Stimulated activated CD4-positive, alpha-beta T cell treated with anti-CD3 and anti-CD28 coated beads, Interleukin-2, amount 100 ng/mL, for 48 hours (primary cell): Measurements from ENCODE around the gene WNT6.

Source experiments
- DNase-seq, 2 donors: peaks; one replicate each; pipeline ENCODE4 v3.0.0-alpha.2; 2020

WNT6 gene

DNA sequence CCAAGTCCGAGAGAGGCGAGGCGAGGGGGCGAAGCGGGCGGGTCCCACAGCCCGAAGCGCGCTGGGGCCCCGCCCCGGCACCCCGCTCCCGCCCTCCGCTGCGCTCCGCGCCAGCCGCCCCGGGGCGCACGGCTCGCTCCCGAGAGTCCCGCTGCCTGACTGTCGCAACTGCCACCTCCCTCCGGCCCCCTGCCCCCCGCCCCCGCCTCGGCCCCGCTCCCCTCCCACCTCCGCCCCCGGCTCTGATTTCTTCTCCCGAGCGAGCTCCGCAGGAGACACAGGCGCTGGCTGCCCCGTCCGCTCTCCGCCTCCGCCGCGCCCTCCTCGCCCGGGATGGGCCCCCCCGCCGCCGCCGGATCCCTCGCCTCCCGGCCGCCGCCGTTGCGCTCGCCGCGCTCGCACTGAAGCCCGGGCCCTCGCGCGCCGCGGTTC, at the start of gene WNT6:
TSS of gene WNT6 (plus strand) at position 250 of the 432 bp plus-strand sequence. CDS start 233 bp downstream, outside the sequence.
- DNase-seq = no peak

DNA sequence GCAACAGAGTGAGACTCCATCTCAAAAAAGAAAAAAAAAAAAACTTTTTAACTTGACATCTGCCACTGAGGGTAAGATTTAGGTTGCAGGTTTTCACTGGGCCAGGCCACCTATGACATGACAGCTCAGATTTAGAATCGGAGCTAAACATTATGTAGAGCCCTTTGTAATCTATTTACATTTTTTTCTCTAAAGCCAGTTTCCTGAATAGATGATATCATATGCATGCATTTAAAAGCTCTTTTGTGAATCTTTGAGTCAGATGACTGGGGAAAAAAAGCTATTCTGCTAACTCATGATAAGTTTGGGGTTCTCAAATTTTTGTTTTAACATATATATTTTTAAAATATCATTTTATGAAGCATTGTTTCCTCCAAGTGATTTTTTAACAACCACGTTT, 49.3 kb upstream of the WNT6 start:
- no peak for DNase-seq

DNA sequence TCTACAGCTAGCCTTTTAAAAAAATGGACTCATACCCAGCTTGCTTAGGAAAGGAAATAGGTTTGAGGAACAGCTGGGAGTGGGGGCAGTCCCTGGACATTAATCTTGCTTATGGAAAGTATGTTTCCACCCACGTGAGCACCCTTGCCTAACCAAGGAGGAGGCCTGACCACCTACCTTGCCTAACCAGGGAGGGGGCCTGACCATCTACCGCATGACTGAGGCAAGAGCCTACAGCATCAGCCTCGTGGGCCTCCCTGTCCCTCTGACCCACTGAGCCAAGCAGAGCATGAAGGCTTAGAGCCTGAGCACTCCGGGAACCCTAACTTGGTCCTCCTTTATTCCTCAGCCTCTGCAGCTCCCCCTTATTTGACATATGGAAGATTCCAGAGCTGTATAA, 48.2 kb upstream of the WNT6 start:
- DNase-seq = no peak

DNA sequence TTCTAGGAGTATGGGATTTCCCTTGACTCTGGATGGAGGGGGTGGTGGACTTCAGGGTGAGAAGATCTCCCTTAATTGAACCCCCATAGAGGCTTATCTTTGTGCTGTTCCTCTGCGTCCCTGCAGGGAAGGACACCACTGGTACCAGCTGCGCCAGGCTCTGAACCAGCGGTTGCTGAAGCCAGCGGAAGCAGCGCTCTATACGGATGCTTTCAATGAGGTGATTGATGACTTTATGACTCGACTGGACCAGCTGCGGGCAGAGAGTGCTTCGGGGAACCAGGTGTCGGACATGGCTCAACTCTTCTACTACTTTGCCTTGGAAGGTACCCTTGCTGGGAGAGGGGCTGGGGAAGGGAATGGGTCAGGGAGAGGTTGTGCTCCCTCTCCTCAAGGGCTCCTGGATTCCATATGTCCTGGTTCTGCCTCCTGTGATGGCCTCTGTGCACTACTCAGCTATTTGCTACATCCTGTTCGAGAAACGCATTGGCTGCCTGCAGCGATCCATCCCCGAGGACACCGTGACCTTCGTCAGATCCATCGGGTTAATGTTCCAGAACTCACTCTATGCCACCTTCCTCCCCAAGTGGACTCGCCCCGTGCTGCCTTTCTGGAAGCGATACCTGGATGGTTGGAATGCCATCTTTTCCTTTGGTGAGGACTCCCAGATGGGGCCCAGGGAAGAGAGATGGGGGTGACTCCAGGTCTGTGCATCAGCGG, 47.3 kb upstream of the WNT6 start:
- no peak for DNase-seq

DNA sequence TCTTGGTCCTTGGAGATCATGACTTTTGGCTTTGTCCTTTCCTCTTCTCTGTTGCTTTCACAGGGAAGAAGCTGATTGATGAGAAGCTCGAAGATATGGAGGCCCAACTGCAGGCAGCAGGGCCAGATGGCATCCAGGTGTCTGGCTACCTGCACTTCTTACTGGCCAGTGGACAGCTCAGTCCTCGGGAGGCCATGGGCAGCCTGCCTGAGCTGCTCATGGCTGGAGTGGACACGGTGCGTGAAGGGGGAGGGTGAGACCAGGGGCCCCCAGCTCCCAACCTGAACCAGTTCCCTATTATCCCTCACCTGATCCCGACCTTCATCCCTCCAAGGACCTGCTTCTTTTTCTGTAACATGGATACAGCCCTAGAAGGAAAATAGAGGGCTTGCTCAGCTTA, 46.7 kb upstream of the WNT6 start:
- DNase-seq = no peak

DNA sequence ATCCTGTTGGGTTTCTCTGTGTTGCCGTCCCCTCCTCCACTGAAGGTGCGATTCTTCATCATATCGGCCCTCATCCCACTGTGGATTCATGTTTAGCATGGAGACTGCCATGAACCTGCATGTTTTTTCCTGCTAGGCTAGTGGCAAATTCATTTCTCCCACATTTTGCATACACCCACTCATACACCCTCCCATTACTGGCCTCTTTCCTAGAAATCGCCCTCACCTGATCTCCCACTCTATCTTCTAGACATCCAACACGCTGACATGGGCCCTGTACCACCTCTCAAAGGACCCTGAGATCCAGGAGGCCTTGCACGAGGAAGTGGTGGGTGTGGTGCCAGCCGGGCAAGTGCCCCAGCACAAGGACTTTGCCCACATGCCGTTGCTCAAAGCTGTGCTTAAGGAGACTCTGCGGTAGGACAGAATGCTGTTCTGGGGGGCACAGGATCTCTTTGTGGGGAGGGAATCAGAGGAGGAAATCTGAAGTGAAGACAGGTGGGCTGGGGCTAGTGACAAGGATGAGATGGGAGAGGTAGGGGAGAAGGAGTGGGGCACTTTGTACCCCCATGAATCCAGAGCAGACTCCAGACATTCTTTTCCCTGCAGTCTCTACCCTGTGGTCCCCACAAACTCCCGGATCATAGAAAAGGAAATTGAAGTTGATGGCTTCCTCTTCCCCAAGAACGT, 45.7 kb upstream of the WNT6 start:
- DNase-seq = no peak

DNA sequence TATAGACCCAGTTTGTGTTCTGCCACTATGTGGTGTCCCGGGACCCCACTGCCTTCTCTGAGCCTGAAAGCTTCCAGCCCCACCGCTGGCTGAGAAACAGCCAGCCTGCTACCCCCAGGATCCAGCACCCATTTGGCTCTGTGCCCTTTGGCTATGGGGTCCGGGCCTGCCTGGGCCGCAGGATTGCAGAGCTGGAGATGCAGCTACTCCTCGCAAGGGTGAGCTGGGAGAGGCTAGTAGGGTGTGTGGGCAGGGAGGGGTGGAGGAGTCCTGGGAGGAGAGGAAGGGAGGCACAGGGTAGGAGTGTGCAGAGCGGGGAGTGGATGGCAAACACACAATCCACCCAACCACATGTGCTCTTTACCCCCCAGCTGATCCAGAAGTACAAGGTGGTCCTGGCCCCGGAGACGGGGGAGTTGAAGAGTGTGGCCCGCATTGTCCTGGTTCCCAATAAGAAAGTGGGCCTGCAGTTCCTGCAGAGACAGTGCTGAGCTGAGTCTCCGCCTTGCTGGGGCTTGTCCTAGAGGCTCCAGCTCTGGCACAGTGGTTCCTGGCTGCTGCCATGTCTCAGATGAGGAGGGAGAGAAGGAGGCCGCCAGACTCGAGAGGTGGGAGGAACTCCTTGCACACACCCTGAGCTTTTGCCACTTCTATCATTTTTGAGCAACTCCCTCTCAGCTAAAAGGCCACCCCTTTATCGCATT, 44.9 kb upstream of the WNT6 start:
- DNase-seq = no peak

DNA sequence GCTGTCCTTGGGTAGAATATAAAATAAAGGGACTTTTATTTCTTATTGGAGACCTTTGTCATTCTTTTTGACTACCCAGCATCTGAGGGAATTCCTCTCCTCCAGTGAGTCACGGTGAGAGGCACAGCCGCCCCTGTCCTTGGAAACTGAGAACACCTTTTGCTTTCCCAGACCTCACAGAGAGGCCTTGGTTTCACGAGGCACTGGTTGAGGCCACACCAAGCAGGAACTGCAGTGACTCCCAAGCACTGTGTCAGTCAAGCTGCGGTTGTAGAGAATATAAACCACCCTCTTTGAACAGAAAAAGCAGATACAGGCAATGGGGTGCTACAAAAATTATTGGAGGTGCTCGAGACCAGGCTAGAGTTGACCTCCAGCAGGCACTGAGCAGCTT, 44.4 kb upstream of the WNT6 start:
- no peak for DNase-seq

DNA sequence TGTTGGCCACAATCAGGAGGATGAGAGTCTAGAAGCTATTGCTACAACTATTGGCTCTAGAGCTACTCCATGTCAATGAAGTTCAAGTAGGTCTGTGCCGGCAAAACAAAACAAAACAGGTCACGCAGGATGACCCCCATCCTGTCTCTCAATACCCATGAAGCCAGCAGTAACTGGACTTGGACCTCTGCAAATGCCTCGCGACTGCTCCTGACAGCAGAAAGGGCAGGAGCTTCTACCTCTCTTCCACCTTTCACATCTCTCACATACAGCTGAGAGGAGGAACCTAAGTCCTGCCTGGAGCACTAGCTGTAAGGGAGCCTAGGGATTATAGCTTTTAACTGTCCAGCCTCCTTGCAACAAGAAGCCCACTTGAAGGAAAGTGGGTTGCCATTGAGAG, 44.0 kb upstream of the WNT6 start:
- no peak for DNase-seq

DNA sequence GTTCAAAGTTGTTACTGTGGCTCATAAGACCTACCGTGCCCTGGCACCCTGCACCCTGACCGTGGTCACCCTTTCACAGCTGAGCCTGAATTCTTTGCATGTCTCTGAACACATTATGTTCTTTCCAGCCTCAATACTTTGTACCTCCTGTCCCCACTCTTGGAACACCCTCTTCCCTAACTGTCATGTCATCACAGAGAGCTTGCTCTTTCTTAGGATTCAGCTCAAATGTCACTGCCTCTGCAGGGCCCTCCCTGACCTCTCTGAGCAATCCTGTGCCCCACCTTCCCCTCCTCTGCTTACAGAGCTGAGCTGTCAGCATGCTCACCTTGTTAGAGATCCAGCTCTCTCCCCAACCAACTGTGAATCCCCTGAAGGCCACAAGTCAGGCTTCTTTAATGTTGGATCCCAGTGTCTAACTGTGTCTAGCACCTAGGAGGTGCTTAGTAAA, 43.0 kb upstream of the WNT6 start:
- DNase-seq = no peak

DNA sequence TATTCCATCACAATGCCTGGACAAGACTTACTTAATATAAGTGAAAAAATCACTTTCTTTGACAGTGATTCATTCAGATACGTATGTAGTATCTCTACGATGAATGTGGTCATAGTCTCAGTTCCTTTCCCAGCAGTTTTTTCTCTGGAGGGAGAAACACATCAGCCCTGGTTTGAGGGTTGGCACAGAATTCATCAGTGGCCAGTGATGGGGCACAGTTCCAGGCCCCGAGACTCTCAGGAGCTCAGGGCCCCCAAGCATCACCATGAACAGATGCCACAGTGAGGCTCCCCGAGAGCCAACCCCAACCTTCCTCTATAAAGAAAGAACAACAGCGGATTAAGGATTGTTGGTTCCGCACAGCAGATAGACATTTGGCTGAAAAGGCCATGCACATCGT, 40.5 kb upstream of the WNT6 start:
- DNase-seq = no peak

DNA sequence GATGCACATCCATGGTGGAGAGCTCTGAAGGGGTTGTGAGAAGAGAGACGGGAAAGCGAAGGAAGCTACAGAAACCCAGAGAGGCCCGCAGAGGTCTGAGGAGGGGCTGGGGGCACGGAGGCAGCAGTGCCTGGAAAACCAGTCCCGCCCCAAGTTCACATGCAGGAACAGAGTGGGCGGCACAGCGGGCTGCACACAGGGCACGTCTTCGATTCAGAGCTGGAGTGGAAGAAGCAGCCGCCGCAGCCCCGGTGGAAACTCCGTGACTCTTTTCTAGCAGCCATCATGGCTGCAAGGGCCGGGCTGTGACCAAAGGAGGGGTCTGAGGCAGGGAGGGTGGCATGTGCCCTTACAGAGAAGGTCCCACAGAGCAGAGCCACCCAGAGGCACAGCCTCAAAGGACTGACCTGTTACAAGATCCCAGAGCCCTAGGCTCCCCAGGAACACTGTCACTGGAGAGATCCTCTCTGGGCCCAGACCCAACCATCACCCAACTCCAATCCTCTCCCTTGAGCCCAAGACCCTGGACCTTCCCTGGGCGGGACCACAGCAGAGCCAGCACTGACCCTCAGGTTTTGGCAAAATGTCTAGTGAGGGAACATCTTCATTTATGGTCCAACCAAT, 38.7 kb upstream of the WNT6 start:
- no peak for DNase-seq

DNA sequence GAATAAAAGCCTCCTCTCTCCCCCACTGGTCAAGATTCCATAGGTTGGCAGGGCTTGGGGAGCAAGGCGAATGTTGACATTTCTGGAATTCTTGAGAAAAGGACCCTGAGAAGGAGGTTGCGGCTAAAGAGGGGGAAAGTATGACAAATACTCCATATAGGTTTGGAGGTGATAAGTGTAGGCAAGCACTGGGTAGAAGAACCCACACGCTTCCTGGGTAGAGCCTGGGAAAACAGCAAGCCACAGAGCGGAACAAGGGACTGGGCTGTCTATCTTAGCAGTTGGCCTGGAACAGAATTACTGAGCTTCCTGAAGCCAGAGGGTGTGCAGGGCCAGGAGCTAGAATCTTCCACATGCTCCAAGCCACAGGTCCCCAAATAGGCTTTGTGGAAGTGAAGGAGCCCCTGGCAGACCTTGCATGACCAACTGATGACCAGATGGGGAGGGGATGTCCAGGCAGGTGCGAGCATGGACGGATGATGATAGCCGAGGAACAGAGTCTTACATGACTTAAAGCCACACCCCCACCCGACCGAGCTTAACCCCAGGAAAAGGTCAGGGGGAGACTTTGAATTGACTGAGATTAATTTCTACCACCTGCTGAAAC, 37.9 kb upstream of the WNT6 start:
- no peak for DNase-seq

DNA sequence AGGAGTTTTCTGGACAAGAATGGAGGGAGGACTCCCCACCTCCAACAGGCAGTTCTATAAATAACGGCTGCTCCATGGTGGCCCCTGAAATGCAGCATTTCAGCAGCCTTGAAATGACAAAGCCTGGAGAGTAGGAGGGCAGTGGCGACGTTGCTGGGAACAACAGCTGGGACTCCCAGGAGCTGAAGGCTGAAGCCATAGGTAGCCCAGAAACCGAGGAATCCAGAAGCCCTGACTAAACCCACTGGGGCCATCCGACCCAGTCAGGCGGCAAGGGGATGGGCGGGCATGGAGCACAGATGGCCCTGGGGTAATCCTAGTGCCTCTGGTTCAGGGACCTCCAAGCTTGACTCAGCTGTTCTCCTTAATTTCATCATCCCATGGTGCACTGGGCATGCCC, 37.0 kb upstream of the WNT6 start:
- DNase-seq = no peak

DNA sequence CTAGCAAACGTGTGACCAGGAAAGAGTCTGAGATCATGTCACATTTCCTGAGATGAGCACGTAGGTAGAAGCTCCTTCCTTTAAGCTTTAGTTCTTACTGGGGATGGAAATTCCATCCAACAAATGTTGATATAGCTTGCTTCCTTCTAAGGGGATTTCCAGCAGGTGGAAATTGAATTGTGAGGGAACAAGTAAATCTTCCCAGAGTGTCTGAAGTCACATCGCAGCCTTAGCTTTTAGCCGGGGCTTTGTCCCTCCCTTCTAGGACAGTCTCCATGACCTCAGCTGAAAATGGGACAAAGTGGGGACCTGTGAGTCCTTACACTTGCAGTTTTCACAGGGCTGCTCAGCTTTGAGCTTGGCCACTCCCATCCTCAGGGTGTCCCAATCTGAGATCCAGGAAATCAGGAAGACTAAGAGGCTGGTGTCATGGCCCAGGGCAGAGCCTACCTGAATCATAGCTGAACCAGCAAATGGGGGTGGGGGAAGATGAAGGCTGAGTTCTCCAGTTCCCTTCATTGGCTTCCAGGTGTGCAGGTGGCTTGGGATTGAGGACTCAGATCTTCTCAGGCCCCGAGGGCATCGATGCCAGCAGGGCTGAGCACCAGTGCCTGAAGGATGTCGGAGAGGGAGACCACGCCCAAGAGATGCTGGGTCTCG, 36.3 kb upstream of the WNT6 start:
- DNase-seq = no peak

DNA sequence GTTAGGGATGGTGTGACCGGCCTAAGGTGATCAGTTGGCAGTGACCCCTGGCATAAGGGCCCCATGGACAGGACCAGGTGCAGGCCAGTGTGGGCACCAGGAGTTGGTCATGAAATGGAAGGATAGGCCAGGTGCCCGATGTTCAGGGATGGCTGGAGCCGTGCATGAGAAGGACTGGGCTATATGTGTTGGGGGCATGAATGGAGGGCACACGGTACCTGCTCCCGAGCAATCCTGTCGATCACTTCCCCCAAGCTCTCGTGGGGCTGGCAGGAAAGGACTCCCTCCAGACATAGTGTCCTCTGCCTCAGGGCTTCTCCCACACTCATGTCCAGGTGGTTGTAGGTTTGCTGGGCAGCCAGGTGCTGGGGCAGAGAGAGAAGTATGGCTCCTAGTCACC, 35.6 kb upstream of the WNT6 start:
- DNase-seq = no peak

DNA sequence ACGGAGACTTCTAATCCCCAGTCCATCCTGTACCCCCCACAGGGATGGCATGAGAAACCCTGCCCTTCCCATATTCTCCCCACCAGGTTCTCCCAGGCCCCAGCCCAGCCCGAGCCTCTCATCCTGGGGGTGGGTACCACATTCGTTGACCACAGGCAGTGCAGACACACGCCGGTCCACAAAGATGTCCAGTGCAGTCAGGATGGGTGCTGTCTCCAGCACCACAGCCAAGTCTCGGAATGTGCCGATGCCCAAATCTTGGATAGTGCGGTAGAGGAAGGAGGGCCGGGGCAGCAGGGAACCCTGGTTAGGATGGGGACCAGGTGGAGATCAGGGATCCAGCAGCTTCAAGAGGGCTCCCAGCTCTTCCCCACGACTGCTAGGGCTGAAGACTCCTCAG, 32.8 kb upstream of the WNT6 start:
- no peak for DNase-seq

DNA sequence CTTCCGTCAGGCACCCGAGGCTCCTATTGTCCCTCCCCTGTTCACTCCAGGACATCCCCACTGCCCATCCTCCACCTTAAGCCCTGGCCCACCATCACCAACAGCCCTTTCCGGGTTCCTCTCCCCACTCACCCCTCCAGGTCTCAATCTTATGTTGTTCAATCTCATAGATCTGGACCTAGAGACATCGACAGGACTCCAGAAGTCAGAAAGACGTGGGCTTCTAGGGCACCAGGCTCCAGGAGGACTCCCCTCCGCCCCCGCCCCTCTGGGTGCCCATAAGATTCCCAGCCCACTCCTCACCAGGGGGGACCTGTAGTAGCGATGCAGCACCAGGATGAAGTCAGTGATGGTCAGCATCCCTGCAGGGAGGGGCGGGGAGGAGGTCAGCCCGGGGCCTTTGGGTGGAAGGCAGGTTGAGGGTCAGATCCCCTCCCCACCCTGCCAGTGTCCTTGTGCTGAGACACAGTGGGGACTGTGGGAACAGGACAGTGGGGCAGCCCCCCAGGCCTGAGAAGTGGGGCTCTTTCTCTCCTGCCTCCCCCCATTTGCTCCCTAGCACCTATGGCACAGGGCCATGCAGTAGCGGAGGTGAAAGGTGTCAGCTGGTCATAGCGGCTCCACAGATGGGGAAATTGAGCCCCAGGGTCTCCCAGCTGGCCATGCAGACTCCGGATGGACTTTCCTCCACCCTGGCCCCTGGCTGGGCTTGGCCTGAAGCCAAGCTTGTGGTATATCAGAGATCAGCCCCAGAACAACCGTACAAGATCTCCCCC, 31.7 kb upstream of the WNT6 start:
- DNase-seq = no peak

DNA sequence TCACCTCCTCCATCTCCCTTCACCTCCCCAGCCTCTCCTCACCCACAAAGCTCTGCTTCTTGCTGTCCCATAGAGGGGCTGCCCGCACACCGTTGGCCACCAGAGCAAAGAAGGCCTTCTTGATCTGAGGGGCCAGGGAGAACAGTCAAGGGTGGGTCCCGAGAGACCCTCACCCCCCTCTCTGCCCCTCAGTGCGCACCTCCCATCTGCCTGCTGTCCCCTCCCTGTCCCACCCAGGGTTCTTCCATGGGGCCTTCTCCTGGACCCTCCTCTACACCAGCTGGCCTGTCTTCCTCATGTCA, 31.2 kb upstream of the WNT6 start:
- DNase-seq = no peak

DNA sequence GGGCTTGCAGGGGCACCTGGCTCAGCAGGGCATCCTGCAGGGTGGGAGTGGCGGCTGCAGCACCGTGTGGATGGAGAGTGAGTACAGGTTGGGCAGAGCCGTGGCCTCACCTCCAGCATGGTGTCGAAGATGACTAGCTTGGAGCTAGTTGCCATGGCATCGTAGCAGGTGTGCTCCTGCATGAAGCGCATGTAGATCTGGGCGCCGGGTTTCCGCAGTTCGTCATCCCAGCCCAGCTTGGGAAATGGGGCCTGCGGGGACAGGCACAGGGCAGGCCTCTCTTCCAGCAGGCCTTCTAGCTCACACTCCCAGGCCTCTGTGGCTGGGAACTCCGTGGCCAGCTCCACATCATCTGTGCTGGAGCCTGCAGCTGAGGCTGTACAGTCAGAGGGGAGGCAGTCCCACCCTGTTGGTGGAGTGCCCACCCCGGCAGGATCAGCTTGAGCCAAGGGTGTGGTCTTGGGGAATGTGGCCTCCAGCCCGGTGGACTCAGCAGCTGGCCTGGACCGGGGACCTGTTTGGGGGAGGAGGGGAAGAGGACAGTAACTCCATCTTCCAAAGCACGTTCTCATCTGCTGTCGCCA, 29.6 kb upstream of the WNT6 start:
- DNase-seq = no peak

DNA sequence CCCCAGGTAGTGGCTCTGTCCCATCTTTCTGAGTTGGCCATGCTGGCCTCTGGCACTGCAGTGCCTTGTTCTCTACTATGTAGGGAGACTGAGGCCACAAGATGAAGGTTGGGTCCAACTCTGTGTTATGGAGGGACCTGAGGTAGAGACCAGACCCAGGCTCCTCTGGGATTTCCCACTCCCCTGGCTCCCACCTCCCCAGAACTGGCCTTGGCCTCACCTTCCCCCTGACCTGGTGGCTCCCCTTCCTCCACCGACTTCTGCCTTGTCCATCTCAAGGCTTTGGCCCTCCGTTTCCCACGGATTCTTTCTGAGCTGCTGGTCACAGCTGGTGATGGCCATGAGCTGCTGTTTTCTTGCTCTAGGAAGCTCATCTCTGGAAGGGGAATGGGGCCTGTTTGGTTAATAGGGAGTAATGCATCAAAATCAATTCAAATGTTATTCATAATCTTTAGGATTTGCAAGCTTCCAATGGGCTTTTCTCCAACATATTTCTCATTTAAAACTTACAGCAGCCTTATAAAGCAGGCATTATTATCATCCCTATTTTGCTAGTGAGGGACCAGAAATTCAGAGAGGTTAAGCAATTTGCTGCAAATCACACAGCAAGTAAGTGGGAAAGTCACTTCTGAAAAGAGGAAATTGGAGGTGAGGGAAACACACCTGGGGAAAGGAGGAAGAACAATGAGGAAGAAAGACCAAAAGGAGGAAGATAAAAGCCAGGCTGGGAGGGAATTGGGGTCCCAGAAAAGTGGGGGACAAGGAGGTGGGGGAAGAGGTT, 28.9 kb upstream of the WNT6 start:
- DNase-seq = no peak
